ENCODE measurements around the gene SNTA1. TPM values are rescaled to one million over a fixed set of nuclear protein-coding genes. Genes with fewer than 3 reads are reported as not detected.
"Not testable (repeated sequence)": the region's sequence is repeated elsewhere in the genome, so short reads cannot be mapped to it uniquely, and the experiment has no call there.

Gene SNTA1
- 10 to 100 TPM; 13.9 to 22.2 (median 20.9) TPM for total RNA-seq (2021; fragmentation: NEBNext Ultra II Directional; extraction: Animal tissue kit (Norgen Biotek cat#: 25700))
- long read RNA-seq, partial matches to known transcripts = 2 of 3 reads
- long read RNA-seq, other reads (novel, unspliced or antisense) = 1 of 3 reads

- no peak for TF ChIP-seq CTCF (IDR thresholded peaks at IDR 0.05)
- H3K27me3 Mint-ChIP-seq (ENCODE audit: insufficient read depth) = peaks cover 2% of the 10 kb centered on the region; the same call in 1 of the 2 replicates
- peak within 1 kb of the TSS; percentile 78 for H3K27ac Mint-ChIP-seq
- H3K36me3 Mint-ChIP-seq (ENCODE audit: low read depth) = no peaks in the 10 kb centered on the region
- peaks cover 4% of the 10 kb centered on the region; the same call in 1 of the 2 replicates for H3K9me3 Mint-ChIP-seq
- DNase-seq = peak; percentile 39
- peak within 1 kb of the TSS; percentile 88 for H3K4me3 Mint-ChIP-seq
- H3K4me1 Mint-ChIP-seq (ENCODE audit: low read depth) = peaks cover 21% of the 10 kb centered on the region
Measured at GRCh38 chr20:33443512-33444239, at the start of gene SNTA1. Gene SNTA1, minus strand, starts transcription at chr20:33443763. Its CDS starts 143 bp downstream, at chr20:33443620.

GRCh38 chr20:33490934-33491656 is 47.5 kb upstream of the SNTA1 start:
- Mint-ChIP-seq H3K27ac (peak overlapping the region; percentile 52), H3K4me1 (ENCODE audit: low read depth) (peaks cover 11% of the 10 kb centered on the region)
- no peak for DNase-seq

GRCh38 chr20:33490023-33490933 is 46.7 kb upstream of the SNTA1 start, which contains the start of gene CBFA2T2:
Gene CBFA2T2, plus strand, starts transcription at chr20:33490096. Its CDS starts 172 bp downstream, at chr20:33490268.
- Mint-ChIP-seq H3K4me1 (ENCODE audit: low read depth) (peaks cover 11% of the 10 kb centered on the region), H3K4me3 (peak within 1 kb of the TSS; percentile 87), H3K27ac (peak within 1 kb of the TSS; percentile 84), H3K27me3 (ENCODE audit: insufficient read depth) (no peaks in the 10 kb centered on the region), H3K36me3 (ENCODE audit: low read depth) (no peaks in the 10 kb centered on the region), H3K9me3 (no peaks in the 10 kb centered on the region)
- peak; percentile 10 for DNase-seq
- TF ChIP-seq CTCF (IDR thresholded peaks at IDR 0.05) = no peak

More at GRCh38 chr20:33490934-33491656, 47.5 kb upstream of the SNTA1 start:
- no peaks in the 10 kb centered on the region for H3K27me3 Mint-ChIP-seq (ENCODE audit: insufficient read depth)
- H3K36me3 Mint-ChIP-seq (ENCODE audit: low read depth) = no peaks in the 10 kb centered on the region
- no peak for TF ChIP-seq CTCF (IDR thresholded peaks at IDR 0.05)
- H3K9me3 Mint-ChIP-seq = no peaks in the 10 kb centered on the region
- H3K4me3 Mint-ChIP-seq = peak overlapping the region; percentile 87

- DNase-seq = peak; percentile 97
- H3K9me3 Mint-ChIP-seq = no peaks in the 10 kb centered on the region
Measured at GRCh38 chr20:33489495-33490022, 46.0 kb upstream of the SNTA1 start.

GRCh38 chr20:33488661-33489494 is 45.3 kb upstream of the SNTA1 start:
- H3K27me3 Mint-ChIP-seq (ENCODE audit: insufficient read depth); H3K36me3 Mint-ChIP-seq (ENCODE audit: low read depth); H3K27ac Mint-ChIP-seq; DNase-seq; H3K9me3 Mint-ChIP-seq; H3K4me3 Mint-ChIP-seq: not testable (repeated sequence)
- H3K4me1 Mint-ChIP-seq (ENCODE audit: low read depth) = peaks cover 11% of the 10 kb centered on the region

More at GRCh38 chr20:33489495-33490022, 46.0 kb upstream of the SNTA1 start:
- Mint-ChIP-seq H3K4me1 (ENCODE audit: low read depth) (peaks cover 11% of the 10 kb centered on the region), H3K36me3 (ENCODE audit: low read depth) (no peaks in the 10 kb centered on the region), H3K27ac (peak overlapping the region; percentile 84), H3K27me3 (ENCODE audit: insufficient read depth) (no peaks in the 10 kb centered on the region), H3K4me3 (peak overlapping the region; percentile 87)
- no peak for TF ChIP-seq CTCF (IDR thresholded peaks at IDR 0.05)
